RPMI8226 (cell line): ENCODE data around the gene LIMK2.
A peak's percentile ranks its signal among the peaks of the same experiment; 100 is the strongest.
"Not testable (repeated sequence)": the region's sequence is repeated elsewhere in the genome, so short reads cannot be mapped to it uniquely, and the experiment has no call there.

Experiments
- DNase-seq: peaks from one replicate; pipeline ENCODE4 v3.0.0-alpha.2; 2015

Gene LIMK2

DNA sequence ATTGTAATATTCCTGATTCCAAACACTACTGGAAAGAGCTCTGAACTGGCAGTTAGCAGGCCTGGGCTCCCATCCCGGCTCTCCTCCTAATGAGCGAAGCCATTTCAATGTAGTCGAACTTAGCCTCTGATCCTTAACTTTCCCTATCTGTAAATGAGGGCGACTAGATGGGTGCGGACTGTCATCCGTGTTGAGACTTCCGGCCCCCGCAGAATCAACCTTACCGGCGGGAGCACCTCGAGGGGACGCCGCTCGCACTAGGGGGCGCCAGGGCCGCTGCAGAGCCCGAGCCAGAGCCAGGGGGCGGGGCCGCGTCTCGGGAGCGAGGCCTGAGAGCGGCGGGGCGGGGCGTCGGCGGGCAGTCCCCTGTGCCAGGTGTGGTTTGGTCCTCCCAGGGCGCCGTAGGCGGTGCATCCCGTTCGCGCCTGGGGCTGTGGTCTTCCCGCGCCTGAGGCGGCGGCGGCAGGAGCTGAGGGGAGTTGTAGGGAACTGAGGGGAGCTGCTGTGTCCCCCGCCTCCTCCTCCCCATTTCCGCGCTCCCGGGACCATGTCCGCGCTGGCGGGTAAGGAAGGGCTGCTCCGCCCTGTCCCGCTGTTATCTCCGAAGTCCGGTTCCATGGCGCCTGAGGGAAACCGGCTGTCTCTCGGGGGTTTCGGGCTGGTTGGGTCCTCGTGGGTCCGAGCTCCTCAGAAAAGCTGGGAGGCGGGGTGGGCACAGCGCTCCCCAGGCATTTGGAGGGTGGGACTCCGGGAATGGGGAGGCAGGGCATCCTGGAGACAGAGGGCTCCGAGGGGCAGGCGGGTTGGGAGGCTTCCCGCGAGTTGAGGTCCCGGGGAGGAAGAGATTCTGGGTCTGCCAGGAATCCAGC is at the start of gene LIMK2:
LIMK2 (plus strand) TSS at position 437 of the 869 bp plus-strand sequence; CDS start at position 548, 111 bp downstream.
- peak; percentile 97 for DNase-seq

DNA sequence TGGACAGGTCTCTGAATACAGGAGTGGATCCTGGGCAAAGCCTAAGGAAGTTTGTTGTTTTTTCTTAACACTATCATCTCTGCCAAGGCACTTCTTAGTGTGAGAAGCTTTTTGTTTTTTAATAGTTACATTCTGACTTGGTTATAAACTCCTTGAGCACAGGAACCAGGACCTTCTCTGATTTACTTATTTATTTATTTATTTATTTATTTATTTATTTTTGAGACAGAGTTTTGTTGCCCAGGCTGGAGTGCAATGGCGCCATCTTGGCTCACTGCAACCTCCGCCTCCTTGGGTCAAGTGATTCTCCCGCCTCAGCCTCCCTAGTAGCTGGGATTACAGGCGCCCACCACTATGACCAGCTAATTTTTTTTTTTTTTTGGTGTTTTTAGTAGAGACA is 41.1 kb upstream of the LIMK2 start:
- no peak for DNase-seq

DNA sequence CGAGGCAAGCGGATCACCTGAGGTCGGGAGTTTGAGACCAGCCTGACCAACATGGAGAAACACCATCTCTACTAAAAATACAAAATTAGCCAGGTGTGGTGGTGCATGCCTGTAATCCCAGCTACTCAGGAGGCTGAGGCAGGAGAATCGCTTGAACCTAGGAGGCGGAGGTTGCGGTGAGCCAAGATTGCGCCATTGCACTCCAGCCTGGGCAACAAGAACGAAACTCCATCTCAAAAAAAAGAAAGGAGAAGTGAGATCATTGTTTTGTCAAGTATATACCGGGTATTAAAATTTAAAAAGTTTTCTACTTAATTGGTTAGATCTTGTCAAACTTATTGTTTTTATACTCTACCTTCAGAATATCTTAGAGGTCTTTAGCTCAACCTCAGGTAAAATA is 40.4 kb upstream of the LIMK2 start:
- DNase-seq: not testable (repeated sequence)

DNA sequence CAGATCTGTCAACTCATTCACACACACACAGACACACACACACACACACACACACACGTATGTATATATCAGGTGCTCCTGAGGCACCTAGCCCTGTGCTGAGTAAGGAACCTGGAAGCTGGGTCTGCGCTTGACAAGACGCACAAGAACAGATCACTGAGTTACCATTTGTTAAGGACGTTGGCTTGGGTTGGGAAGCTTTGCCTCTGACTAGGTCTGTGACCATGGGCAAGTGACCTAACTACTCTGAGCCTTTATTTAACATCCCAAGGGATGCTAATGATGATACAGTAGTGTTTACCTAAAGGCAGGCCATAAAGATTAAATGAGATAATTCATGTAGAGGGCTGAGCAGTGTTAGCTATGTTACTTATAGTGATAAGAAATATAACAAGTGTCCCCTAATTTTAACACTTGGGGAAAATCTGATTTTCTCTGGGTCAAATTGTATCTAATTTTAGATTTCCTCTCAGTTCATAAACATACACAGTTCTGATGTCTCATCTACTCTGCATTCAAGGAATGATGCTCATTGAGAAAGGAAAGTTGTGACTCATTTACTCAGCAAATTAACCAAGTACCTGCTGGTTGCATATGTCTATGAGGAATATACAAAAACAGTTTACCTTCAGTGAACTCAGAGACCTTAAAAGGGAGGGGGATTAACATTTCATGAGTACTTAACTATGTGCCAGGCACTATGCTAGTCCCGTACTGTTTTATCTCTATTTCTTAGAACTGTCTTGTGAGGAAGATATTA is 38.5 kb upstream of the LIMK2 start:
- DNase-seq: no peak

DNA sequence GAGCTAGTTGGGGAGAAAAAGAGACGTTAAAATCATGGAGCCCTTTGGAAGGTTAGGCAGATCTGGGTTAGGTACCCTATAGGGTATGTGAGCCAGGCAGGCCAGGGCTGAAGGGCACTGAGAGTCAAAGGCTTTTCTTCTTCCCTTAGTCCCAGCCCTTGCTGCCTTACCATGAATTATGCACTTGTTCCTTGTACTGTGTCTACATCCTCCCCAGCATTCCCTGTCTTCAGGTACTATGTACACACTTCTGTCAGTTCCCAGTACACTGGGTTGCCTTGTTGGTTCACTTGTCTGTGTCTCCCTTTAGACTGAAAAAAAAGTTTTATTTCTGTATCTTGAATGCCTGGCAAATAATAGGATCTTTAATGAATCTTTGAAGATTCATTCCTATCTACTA is 35.2 kb upstream of the LIMK2 start:
- DNase-seq: no peak

DNA sequence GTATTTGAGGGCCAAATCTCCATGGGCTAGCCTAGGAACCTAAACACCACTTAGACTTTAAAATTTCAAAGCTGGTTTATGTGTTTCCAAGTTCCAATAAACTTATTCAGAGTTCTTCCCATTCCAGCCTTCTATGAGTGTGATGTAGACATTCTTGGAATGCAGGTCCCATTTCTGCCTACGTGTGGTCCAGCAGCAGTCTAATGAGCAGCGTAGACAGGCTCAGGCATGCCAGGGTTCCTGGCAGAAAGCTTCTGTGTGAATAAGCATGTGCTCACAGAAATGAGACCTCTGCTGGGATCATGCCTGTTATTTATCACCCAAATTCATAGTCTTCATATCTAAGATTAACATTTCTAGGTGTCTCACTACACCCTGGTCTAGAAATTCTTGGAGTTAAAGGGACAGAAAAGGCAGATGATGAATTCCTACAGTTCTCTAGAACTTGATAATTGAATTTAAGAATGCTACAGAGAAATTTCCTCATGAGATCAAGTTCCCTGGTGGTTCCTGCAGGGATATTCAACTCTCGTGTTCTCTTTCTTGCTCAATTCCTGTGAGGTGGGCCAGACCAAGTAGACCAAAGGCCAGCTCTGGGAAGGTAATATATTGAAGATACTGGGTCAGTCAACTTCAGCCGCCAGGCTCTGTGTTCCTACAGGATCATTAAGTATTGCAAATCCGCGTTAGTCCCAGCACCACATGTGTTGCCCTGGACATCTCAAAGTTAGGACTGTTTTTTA is 34.5 kb upstream of the LIMK2 start:
- DNase-seq: no peak

DNA sequence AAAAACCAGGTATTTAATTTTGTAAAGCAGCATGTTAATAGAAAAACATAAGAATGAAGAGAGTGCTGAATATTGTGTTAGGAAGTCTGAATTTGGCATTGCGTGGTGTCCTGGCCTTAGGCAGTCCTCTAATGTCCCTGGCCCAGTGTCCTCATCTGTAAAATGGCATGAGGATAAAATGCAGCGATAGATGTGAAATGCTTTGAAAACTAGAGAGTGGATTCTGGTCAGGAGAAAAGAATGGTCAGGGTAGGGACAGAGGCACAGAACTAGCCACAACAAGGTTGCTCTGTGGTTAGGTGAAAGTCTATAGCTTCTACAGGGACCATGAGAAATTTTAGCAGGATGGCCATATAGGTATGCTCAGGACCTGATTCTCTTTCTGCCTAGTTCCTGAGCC is 33.2 kb upstream of the LIMK2 start:
- DNase-seq: no peak

DNA sequence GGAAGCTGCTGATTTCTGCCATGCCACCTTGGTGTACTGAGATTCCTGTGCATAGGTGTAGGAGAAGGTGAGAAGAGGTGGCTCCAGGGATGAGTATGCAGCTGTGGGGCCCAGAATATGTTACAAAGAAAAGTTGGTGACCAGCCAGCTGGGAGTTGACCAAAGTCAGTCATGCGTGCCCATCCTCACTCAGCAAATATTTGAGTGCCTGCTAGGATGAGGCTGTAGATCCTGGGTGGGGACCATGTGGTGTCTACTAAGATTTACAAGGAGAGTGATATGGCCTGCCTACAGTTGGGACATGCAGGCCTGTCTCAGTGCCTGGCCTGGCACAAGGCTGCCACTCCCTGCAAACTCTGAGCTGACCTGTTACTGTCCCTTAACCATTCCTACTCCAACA is 32.8 kb upstream of the LIMK2 start:
- no peak for DNase-seq

DNA sequence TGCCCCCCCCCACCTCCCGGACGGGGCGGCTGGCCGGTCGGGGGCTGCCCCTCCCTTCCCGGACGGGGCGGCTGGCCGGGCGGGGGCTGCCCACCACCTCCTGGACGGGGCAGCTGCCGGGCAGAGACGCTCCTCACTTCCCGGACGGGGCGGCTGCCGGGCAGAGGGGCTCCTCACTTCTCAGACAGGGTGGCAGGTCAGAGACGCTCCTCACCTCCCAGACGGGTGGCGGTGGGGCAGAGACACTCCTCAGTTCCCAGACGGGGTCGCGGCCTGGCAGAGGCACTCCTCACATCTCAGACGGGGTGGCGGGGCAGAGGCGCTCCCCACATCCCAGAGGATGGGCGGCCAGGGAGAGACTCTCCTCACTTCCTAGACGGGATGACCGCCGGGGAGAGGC is 28.1 kb upstream of the LIMK2 start:
- no peak for DNase-seq

DNA sequence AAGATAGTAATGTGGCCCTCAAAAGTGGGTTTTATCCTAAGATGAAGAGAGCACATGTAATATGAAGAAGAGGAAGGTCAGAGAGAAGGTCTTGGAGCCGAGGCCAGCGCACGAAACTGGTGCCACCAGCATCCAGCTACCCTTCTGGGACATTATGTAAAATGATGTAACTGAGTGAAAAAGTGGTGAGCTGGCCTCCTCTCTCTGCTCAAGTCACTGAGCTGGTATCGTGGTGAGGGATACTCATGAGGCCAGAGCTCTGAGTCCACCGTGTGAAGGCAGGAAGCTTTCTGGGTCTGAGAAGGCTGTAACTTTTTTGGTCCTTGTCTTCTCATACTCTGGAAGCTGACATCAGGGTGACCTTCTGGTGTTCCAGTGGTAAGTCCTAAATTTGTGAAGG is 27.0 kb upstream of the LIMK2 start:
- no peak for DNase-seq

DNA sequence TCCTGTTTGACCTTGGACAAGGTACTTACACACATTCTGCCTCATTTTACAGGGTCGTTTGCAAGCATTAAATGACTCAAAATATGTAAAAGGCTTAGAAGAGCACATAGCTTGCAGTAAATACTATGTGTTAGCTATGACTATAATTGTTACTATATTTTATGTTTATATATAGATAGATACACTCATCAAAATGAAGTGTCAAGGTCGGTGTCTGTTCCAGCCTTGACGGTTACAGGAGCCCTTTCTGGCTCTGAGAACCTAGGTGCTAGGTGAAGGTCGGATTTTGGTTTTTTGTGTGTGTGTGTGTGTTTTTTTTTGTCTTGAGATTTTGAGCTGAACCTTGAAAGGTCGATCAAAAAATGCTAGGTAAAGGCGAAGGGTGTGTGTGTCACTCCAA is 24.5 kb upstream of the LIMK2 start:
- DNase-seq: no peak

DNA sequence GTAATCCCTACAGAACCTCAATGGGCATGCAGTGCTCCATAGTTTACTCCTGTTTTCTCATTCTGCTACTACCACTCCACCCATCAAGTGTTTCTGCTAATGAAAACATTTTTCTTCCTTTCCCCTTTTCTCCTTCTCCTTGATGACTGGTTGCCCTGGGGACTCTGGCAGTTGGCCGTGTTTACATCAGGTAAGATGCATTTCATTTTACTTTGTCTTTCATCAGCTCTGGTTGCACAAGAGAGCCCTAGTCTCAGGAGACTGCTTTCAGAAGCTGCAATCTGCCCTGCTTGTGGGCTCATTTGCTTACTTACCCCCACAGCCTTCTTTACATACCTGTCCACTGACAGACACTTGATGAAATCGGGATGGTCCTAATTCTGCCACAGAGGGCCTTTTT is 19.6 kb upstream of the LIMK2 start:
- DNase-seq: no peak

DNA sequence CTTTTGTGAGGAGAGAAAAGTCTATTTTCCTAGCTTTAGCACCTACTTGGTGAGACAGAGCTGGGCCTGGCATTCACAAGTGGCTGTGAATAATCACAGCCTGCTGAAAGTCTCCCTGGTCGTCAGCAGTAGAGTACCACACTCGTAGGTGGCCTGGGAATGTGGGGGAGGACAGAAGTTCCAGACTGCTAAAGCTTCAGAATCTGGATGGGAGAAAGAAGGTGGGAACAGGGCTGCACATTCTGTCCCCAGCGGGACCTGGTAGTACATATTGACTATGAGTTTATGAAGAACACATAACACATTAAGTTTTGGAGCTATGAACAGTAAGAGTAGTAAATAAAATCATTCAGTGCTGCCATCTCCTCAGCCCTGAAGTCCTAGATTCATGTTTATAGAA is 19.0 kb upstream of the LIMK2 start:
- no peak for DNase-seq

DNA sequence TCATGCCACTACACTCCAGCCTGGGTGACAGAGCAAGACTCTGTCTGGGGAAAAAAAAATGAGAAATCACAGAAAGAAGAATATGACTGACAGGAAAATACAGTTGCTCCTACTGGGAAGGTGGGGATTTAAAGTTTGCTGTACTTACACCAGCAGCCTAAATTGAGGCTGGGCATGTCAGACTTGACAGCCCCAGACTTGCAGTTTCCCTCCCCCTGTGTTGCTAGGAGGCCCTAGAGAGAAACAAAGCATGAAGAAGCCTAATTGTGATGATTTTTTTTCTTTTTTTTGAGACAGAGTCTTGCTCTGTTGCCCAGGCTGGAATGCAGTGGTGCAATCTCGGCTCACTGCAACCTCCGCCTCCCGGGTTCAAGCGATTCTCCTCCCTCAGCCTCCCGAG is 17.4 kb upstream of the LIMK2 start:
- not testable (repeated sequence) for DNase-seq

DNA sequence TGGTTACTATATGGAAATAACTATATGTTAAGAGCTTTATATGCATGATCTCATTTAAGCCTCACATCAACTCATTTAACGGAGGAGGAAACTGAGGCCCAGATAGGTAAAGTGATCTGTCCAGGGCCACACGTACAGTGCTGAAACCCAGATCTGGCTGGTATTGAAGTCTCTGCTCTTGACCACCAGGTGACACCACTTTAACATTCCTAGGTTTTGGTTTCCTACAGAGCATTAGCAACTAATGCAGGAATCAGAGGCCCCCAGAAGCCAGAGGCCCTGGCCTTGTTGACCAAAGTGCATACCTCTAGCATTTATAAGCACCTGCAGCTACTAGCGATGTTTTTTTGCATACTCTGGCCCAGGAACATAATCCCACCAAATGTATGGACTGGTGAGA is 12.9 kb upstream of the LIMK2 start:
- no peak for DNase-seq

DNA sequence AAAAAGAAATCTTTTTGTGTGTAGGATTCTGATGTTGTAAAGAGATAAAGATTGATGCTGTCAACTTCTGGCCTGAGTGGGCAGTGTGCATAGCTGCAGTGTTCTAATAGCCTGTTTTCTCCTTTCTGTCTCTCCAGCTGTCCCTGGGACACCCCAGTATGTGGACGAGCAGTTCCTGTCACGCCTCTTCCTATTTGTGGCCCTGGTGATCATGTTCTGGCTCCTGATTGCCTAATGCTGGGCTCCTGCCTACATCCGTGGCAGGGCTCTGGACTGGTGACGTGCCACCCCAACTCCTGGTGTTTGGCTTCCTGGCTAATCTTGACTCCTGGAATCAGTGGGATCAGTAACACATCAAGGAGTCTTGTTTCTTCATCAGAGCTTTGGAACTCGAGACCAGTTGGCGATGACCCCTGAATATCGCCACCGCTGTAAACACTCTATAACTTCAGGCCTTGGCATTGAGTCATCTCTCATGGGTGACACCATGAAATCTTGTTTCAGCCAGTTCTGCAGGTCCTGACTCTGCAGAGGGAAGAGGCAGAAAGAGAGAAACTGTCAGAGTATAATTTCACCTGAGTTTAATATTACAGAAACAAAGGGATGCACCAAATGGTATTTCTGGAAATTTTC is 7.6 kb upstream of the LIMK2 start:
- not testable (repeated sequence) for DNase-seq

DNA sequence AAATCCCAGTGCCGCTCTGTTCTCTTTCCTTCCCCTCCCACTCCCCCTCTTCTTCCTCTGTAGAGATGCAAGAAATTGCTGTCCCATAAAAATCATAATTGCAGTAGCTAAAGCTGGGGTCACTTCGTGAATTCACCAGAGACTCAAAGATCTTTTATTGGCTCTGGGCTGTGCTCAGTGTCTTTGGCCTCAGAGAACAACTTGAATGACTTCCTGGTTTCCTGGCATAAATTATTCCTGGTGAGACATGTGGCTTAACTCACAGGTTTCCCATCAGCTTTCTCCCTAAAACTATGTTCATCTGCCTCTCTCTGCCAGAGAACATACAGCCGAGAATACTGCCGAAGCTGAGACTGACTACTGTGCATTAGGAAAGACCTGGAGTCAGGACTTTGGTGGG is 7.0 kb upstream of the LIMK2 start:
- not testable (repeated sequence) for DNase-seq

DNA sequence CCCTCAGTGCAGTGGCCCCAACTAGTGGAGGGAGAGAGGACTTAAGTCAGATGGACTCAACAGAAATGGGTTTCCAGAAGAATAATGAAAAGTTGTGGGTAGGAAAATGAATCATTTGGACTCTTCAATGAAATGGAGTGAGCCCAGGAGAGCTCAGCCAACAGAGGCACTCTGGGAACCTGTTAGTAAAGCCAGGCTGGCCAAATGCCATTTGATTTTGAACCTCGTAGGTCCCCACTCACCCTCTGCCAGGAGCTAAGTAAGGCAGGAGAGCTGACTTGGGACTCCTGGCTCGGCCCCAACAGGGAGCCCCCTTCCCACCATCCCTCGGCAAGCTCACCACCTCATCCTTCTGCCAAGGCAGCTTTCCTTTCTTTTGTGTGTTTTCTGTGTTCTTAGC is 5.6 kb upstream of the LIMK2 start:
- DNase-seq: not testable (repeated sequence)

DNA sequence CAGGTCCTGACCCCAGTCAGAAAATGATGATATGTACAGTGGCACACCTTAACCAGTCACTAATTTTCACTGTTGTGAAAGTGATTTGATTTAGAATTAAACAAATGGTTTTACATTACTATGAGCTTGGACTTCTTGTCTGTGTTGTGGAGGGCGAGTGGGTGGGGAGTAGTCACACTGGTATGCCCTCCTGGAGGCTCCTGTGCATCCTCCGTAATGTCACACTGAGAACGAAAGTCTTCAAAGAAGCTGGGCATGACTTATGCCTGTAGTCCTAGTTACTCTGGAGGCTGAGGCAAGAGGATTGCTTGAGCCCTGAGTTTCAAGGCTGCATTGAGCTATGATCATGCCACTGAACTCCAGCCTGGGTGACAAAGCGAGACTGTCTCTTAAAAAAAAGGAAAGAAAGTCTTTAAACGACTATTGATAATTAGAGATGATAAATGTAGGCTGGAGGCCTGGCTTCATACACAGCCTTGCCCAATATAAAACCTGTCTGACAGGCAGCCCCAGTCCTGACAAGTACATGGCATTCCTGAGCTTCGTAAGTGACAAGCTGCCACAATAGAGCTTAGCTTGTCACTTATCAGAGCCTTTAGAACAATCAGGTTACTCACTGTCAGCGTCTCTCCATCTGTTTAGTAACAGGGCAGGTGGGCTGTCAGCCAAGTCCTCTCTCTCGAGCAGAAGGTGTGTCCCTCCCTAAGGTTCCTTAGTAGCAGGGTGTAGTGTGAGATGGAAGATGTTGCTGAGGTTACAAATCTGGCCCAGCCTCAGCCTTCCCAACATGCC is 5.0 kb upstream of the LIMK2 start:
- DNase-seq: peak; percentile 24

DNA sequence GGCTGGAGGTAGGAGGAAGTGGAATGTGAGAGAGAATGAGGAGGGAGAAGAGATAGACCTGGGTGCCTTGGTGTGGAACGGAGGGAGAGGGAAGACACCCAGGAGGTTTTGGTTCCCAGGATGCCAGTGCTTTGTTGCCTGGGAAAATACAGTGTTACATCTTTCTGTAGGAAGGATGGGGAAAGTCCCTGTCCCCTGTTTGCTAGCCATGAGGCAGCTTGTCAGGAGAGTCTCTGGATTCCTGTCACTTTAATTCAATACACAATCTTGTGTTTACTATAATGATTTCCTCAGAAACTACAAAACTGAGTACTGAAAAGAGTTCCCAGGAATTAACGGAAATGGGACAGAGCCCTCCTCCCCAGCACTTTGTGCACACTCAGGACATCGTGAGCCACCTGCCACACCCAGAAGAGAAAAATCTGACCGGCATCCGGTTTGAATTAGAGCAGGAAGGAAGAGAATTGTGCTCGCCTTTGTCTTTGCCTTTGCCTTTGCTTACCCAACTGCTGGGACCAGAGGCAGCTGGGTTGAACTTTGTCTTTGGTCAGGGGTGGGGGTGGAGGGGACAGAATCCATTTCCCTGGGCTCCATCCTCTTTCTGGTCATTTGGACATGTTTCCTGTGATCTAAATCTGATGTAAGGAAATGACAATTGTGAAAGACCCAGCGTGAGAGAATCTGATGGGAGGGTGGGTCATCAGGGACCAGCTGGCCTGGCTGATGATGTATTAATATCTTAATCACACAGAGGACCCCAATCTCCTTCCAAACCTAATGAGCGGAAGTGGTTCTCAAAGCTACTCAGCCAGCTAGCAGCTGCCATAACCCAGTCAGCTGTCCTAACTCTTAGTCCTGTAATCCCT is 1.3 kb upstream of the LIMK2 start:
- no peak for DNase-seq

DNA sequence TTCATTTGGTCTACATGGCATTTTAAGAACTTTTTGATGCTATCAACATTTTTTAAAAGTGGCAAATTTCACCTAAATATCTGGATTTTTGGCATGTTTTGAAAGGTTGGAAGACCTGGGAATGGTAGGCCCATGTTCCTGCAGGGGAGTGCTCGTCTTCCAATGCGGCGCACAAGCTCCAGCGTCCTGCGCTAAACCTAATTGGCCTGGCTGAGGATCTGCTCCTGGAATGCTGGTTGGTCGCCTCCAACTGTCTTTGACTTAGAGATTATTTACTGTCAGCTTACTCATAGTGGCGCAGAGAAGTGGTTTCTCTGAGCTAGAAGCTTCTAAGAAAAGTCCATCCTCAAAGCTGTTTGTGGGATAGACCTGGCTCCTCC is 626 bp upstream of the LIMK2 start:
- DNase-seq: no peak
